ENCODE measurements around the gene TBC1D1. TPM values are rescaled to one million over a fixed set of nuclear protein-coding genes. Genes with fewer than 3 reads are reported as not detected.

The TBC1D1 gene
- total and polyA plus RNA-seq, 2 experiments from 2014 or later, result 53.9 to 151 TPM

DNA sequence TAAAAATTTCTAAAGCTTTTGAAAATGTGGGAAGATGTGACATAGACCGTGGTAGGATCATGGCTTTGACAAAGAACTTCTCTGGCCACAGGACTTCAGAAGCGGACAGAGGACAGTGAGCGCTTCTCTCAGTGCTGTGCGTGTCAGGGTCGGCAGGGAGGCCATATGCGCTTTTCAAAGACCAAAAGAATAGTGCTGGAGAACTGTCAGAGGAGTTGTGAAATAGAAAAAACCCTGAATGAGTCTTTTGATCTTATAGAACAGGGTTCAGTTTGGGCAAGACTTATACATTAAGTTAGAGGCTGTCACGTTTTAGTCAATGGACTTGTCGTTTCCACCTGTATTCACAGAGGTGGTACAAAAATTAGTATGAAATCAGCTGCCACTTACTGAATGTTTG lies 146.7 kb downstream of the TBC1D1 start:
- no peak overlapping the region for H3K4me3 Mint-ChIP-seq
- Histone ChIP-seq H3F3A (replicated peaks; ENCODE audit: low read depth) (no peaks in the 10 kb centered on the region), H3K4me1 (ENCODE audit: insufficient read depth) (no peaks in the 10 kb centered on the region), H3K4me2 (no peak overlapping the region), H3K27me3 (ENCODE audit: insufficient read depth) (no peaks in the 10 kb centered on the region), H2AFZ (no peak overlapping the region), H3K27ac (ENCODE audit: low read depth) (no peak overlapping the region), H3K79me2 (replicated peaks; ENCODE audit: insufficient read depth) (no peaks in the 10 kb centered on the region), H4K20me1 (replicated peaks; ENCODE audit: insufficient read depth) (no peaks in the 10 kb centered on the region), H3K9me2 (ENCODE audit: insufficient read depth) (no peaks in the 10 kb centered on the region), H3K36me3 (ENCODE audit: insufficient read depth) (no peaks in the 10 kb centered on the region), H3K4me3 (no peak overlapping the region)
- ATAC-seq, result no peak
- no peak overlapping the region for H3K27ac Mint-ChIP-seq
- no peaks in the 10 kb centered on the region for H3K9me3 Mint-ChIP-seq
- peaks cover 6% of the 10 kb centered on the region; the same call in 1 of the 3 replicates for H3K4me1 Mint-ChIP-seq
- peaks cover 25% of the 10 kb centered on the region; the same call in 2 of the 3 replicates for H3K36me3 Mint-ChIP-seq (ENCODE audit: low read depth)
- no peak for TF ChIP-seq EZH2 (IDR thresholded peaks at IDR 0.05; ENCODE audit: low read depth, unreplicated experiment)
- TF ChIP-seq STAT1 (IDR thresholded peaks at IDR 0.05; ENCODE audit: unreplicated experiment), result no peak
- TF ChIP-seq, protein P1, sequence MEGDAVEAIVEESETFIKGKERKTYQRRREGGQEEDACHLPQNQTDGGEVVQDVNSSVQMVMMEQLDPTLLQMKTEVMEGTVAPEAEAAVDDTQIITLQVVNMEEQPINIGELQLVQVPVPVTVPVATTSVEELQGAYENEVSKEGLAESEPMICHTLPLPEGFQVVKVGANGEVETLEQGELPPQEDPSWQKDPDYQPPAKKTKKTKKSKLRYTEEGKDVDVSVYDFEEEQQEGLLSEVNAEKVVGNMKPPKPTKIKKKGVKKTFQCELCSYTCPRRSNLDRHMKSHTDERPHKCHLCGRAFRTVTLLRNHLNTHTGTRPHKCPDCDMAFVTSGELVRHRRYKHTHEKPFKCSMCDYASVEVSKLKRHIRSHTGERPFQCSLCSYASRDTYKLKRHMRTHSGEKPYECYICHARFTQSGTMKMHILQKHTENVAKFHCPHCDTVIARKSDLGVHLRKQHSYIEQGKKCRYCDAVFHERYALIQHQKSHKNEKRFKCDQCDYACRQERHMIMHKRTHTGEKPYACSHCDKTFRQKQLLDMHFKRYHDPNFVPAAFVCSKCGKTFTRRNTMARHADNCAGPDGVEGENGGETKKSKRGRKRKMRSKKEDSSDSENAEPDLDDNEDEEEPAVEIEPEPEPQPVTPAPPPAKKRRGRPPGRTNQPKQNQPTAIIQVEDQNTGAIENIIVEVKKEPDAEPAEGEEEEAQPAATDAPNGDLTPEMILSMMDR (conservative IDR thresholded peaks at IDR 0.05; ENCODE audit: low read depth in 2 of 2), result no peak
- TF ChIP-seq EZH2phosphoT487 (IDR thresholded peaks at IDR 0.05; ENCODE audit: unreplicated experiment), result no peak
- TF ChIP-seq CREB1 (CRISPR knock-in tag; IDR thresholded peaks at IDR 0.05; ENCODE audit: low read depth), result no peak
- no peak for TF ChIP-seq POLR2AphosphoS5 (IDR thresholded peaks at IDR 0.05; ENCODE audit: low read depth)
- no peak for TF ChIP-seq JUNB (IDR thresholded peaks at IDR 0.05; ENCODE audit: unreplicated experiment)
- TF ChIP-seq, protein P2, sequence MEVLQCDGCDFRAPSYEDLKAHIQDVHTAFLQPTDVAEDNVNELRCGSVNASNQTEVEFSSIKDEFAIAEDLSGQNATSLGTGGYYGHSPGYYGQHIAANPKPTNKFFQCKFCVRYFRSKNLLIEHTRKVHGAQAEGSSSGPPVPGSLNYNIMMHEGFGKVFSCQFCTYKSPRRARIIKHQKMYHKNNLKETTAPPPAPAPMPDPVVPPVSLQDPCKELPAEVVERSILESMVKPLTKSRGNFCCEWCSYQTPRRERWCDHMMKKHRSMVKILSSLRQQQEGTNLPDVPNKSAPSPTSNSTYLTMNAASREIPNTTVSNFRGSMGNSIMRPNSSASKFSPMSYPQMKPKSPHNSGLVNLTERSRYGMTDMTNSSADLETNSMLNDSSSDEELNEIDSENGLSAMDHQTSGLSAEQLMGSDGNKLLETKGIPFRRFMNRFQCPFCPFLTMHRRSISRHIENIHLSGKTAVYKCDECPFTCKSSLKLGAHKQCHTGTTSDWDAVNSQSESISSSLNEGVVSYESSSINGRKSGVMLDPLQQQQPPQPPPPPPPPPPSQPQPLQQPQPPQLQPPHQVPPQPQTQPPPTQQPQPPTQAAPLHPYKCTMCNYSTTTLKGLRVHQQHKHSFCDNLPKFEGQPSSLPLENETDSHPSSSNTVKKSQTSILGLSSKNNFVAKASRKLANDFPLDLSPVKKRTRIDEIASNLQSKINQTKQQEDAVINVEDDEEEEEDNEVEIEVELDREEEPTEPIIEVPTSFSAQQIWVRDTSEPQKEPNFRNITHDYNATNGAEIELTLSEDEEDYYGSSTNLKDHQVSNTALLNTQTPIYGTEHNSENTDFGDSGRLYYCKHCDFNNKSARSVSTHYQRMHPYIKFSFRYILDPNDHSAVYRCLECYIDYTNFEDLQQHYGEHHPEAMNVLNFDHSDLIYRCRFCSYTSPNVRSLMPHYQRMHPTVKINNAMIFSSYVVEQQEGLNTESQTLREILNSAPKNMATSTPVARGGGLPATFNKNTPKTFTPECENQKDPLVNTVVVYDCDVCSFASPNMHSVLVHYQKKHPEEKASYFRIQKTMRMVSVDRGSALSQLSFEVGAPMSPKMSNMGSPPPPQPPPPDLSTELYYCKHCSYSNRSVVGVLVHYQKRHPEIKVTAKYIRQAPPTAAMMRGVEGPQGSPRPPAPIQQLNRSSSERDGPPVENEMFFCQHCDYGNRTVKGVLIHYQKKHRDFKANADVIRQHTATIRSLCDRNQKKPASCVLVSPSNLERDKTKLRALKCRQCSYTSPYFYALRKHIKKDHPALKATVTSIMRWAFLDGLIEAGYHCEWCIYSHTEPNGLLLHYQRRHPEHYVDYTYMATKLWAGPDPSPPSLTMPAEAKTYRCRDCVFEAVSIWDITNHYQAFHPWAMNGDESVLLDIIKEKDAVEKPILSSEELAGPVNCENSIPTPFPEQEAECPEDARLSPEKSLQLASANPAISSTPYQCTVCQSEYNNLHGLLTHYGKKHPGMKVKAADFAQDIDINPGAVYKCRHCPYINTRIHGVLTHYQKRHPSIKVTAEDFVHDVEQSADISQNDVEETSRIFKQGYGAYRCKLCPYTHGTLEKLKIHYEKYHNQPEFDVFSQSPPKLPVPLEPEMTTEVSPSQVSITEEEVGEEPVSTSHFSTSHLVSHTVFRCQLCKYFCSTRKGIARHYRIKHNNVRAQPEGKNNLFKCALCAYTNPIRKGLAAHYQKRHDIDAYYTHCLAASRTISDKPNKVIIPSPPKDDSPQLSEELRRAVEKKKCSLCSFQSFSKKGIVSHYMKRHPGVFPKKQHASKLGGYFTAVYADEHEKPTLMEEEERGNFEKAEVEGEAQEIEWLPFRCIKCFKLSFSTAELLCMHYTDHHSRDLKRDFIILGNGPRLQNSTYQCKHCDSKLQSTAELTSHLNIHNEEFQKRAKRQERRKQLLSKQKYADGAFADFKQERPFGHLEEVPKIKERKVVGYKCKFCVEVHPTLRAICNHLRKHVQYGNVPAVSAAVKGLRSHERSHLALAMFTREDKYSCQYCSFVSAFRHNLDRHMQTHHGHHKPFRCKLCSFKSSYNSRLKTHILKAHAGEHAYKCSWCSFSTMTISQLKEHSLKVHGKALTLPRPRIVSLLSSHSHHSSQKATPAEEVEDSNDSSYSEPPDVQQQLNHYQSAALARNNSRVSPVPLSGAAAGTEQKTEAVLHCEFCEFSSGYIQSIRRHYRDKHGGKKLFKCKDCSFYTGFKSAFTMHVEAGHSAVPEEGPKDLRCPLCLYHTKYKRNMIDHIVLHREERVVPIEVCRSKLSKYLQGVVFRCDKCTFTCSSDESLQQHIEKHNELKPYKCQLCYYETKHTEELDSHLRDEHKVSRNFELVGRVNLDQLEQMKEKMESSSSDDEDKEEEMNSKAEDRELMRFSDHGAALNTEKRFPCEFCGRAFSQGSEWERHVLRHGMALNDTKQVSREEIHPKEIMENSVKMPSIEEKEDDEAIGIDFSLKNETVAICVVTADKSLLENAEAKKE (CRISPR knock-in tag; IDR thresholded peaks at IDR 0.05), result no peak
- no peak for TF ChIP-seq ZNF331 (CRISPR knock-in tag; IDR thresholded peaks at IDR 0.05; ENCODE audit: low read depth)
- TF ChIP-seq, protein P3, sequence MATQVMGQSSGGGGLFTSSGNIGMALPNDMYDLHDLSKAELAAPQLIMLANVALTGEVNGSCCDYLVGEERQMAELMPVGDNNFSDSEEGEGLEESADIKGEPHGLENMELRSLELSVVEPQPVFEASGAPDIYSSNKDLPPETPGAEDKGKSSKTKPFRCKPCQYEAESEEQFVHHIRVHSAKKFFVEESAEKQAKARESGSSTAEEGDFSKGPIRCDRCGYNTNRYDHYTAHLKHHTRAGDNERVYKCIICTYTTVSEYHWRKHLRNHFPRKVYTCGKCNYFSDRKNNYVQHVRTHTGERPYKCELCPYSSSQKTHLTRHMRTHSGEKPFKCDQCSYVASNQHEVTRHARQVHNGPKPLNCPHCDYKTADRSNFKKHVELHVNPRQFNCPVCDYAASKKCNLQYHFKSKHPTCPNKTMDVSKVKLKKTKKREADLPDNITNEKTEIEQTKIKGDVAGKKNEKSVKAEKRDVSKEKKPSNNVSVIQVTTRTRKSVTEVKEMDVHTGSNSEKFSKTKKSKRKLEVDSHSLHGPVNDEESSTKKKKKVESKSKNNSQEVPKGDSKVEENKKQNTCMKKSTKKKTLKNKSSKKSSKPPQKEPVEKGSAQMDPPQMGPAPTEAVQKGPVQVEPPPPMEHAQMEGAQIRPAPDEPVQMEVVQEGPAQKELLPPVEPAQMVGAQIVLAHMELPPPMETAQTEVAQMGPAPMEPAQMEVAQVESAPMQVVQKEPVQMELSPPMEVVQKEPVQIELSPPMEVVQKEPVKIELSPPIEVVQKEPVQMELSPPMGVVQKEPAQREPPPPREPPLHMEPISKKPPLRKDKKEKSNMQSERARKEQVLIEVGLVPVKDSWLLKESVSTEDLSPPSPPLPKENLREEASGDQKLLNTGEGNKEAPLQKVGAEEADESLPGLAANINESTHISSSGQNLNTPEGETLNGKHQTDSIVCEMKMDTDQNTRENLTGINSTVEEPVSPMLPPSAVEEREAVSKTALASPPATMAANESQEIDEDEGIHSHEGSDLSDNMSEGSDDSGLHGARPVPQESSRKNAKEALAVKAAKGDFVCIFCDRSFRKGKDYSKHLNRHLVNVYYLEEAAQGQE (IDR thresholded peaks at IDR 0.05; ENCODE audit: unreplicated experiment), result no peak
- TF ChIP-seq, protein P4, sequence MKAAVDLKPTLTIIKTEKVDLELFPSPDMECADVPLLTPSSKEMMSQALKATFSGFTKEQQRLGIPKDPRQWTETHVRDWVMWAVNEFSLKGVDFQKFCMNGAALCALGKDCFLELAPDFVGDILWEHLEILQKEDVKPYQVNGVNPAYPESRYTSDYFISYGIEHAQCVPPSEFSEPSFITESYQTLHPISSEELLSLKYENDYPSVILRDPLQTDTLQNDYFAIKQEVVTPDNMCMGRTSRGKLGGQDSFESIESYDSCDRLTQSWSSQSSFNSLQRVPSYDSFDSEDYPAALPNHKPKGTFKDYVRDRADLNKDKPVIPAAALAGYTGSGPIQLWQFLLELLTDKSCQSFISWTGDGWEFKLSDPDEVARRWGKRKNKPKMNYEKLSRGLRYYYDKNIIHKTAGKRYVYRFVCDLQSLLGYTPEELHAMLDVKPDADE (IDR thresholded peaks at IDR 0.05), result no peak
- TF ChIP-seq NANOG (IDR thresholded peaks at IDR 0.05; ENCODE audit: borderline replicate concordance), result no peak
- TF ChIP-seq ZNF114 (CRISPR knock-in tag; IDR thresholded peaks at IDR 0.05), result no peak
- H3K27me3 Mint-ChIP-seq (ENCODE audit: insufficient read depth, low read depth, poor library complexity), result no peaks in the 10 kb centered on the region
- no peak for DNase-seq (ENCODE audit: low spot score)

All from GM23338 (cell line).